ENCODE data around the gene APLP2. TPM values are rescaled to one million over a fixed set of nuclear protein-coding genes. Genes with fewer than 3 reads are reported as not detected.

APLP2 gene
- total RNA-seq, 1 experiment from 2014 or later, result 317 TPM

- peaks cover 24% of the 10 kb centered on the region for H3K4me1 Mint-ChIP-seq (ENCODE audit: insufficient read depth, unreplicated experiment)
- POLR2A ChIA-PET, result interaction anchor here (0.7 to 9.7 kb wide), 7 partner anchors 8 to 97 kb away, joined by 3 to 66 read pairs (median 3); partner anchors contain the start of gene APLP2
- H3K27me3 Mint-ChIP-seq (ENCODE audit: insufficient read depth, unreplicated experiment), result no peaks in the 10 kb centered on the region
- H3K36me3 Mint-ChIP-seq (ENCODE audit: insufficient read depth, unreplicated experiment), result peaks cover 7% of the 10 kb centered on the region
- H3K4me3 Mint-ChIP-seq (ENCODE audit: unreplicated experiment), result no peak overlapping the region
- H3K9me3 Mint-ChIP-seq (ENCODE audit: unreplicated experiment), result no peaks in the 10 kb centered on the region
- CTCF ChIA-PET, result interaction anchor here (0.6 to 1.5 kb wide), 4 partner anchors 16 to 818 kb away, joined by 3 to 4 read pairs (median 3); no protein-coding TSS in a partner anchor
- BruUV-seq (replicated peaks), result no TSS peak
- intact Hi-C loops (cut with micrococcal nuclease), result no loop called here
- no peak overlapping the region for H3K27ac Mint-ChIP-seq (ENCODE audit: low read depth, unreplicated experiment)
- no peak for TF ChIP-seq CTCF (IDR thresholded peaks at IDR 0.05; ENCODE audit: unreplicated experiment)
- DNase-seq (ENCODE audit: unreplicated experiment), result no peak
Measured at GRCh38 chr11:130086669-130087068, 17.0 kb downstream of the APLP2 start.

- intact Hi-C loops (cut with micrococcal nuclease), result no loop called here
- DNase-seq (ENCODE audit: unreplicated experiment), result no peak
- peaks cover 3% of the 10 kb centered on the region for H3K36me3 Mint-ChIP-seq (ENCODE audit: insufficient read depth, unreplicated experiment)
- ChIA-PET POLR2A (interaction anchor here (1.0 to 9.7 kb wide), 4 partner anchors 9 to 86 kb away, joined by 3 to 66 read pairs (median 7); partner anchors contain the start of gene APLP2), CTCF (interaction anchor here (1.0 to 1.5 kb wide), 2 partner anchors 10 to 17 kb away, joined by 3 to 4 read pairs; no protein-coding TSS in a partner anchor)
- no peaks in the 10 kb centered on the region for H3K27me3 Mint-ChIP-seq (ENCODE audit: insufficient read depth, unreplicated experiment)
- no peak overlapping the region for H3K4me3 Mint-ChIP-seq (ENCODE audit: unreplicated experiment)
- TF ChIP-seq CTCF (IDR thresholded peaks at IDR 0.05; ENCODE audit: unreplicated experiment), result no peak
- H3K27ac Mint-ChIP-seq (ENCODE audit: low read depth, unreplicated experiment), result no peak overlapping the region
- BruUV-seq (replicated peaks), result no TSS peak
- no peaks in the 10 kb centered on the region for H3K9me3 Mint-ChIP-seq (ENCODE audit: unreplicated experiment)
- H3K4me1 Mint-ChIP-seq (ENCODE audit: insufficient read depth, unreplicated experiment), result peaks cover 24% of the 10 kb centered on the region
Measured at GRCh38 chr11:130087294-130087926, 17.7 kb downstream of the APLP2 start.

- no peak for DNase-seq (ENCODE audit: unreplicated experiment)
- CTCF ChIA-PET, result interaction anchor here (0.6 to 1.3 kb wide), 3 partner anchors 9 to 863 kb away, joined by 3 to 4 read pairs (median 3); no protein-coding TSS in a partner anchor
- no TSS peak for BruUV-seq (replicated peaks)
Measured at GRCh38 chr11:130088217-130088616, 18.5 kb downstream of the APLP2 start.

More at GRCh38 chr11:130088217-130088616, 18.5 kb downstream of the APLP2 start:
- H3K4me3 Mint-ChIP-seq (ENCODE audit: unreplicated experiment), result no peak overlapping the region
- H3K4me1 Mint-ChIP-seq (ENCODE audit: insufficient read depth, unreplicated experiment), result peaks cover 28% of the 10 kb centered on the region
- POLR2A ChIA-PET, result interaction anchor here (1.3 to 9.7 kb wide), 3 partner anchors 10 to 17 kb away, joined by 11 to 66 read pairs (median 14); partner anchors contain the start of gene APLP2
- no peak overlapping the region for H3K27ac Mint-ChIP-seq (ENCODE audit: low read depth, unreplicated experiment)
- H3K27me3 Mint-ChIP-seq (ENCODE audit: insufficient read depth, unreplicated experiment), result no peaks in the 10 kb centered on the region
- no peak for TF ChIP-seq CTCF (IDR thresholded peaks at IDR 0.05; ENCODE audit: unreplicated experiment)
- intact Hi-C loops (cut with micrococcal nuclease), result no loop called here
- no peaks in the 10 kb centered on the region for H3K36me3 Mint-ChIP-seq (ENCODE audit: insufficient read depth, unreplicated experiment)
- H3K9me3 Mint-ChIP-seq (ENCODE audit: unreplicated experiment), result no peaks in the 10 kb centered on the region
